GM23338 (cell line): ENCODE data around the gene TNFRSF8.

Experiments used
- CTCF ChIP-seq, 2 experiments: fragments of 200-600 bp in 1 of 2; sonication (generic) in 1 of 2; conservative IDR thresholded peaks; 2 replicates each; pipeline versions ENCODE4 v1.5.1 to v1.6.1; 2016 to 2017; ENCODE audit warnings: antibody characterized with exemption in 2 of 2, low read depth in 2 of 2, mild to moderate bottlenecking in 2 of 2, moderate library complexity in 1 of 2
- EZH2 ChIP-seq: fragments of 200-600 bp; sonication (generic); IDR thresholded peaks from one replicate; pipeline ENCODE4 v1.8.0; 2017; ENCODE audit warnings: antibody characterized with exemption, mild to moderate bottlenecking, low read depth; ENCODE audit not compliant: unreplicated experiment
- POLR2AphosphoS5 ChIP-seq: IDR thresholded peaks from 2 replicates; pipeline ENCODE4 v1.6.1; 2016; ENCODE audit warnings: antibody characterized with exemption, low read depth

GRCh38 chr1:12185036-12185917 is 122.2 kb downstream of the TNFRSF8 start:
- no peak for TF ChIP-seq EZH2
- no peak for TF ChIP-seq CTCF (conservative IDR thresholded peaks at IDR 0.05; ENCODE audit: low read depth in 2 of 2)
- no peak for TF ChIP-seq POLR2AphosphoS5
